Mucosa of descending colon (tissue), 3 donors: ENCODE data around the gene PTH1R. TPM values are rescaled to one million over a fixed set of nuclear protein-coding genes. Genes with fewer than 3 reads are reported as not detected.

Experiments
- ATAC-seq: fragments of 200-7000 bp; cut with Tn5 transposase; one replicate; pipeline ENCODE4 v1.9.1; 2020; ENCODE audit warnings: mild to moderate bottlenecking, moderate library complexity
- DNase-seq, 3 donors: peaks; one replicate each; pipeline ENCODE4 v3.0.0-alpha.2; 2020
- H3K36me3 ChIP-seq: fragments of 200-600 bp; one replicate; pipeline ENCODE4 v1.8.0; 2021; ENCODE audit warnings: low read depth, mild to moderate bottlenecking
- H3K4me1 ChIP-seq: fragments of 200-600 bp; one replicate; pipeline ENCODE4 v1.8.0; 2021; ENCODE audit warnings: low read depth, mild to moderate bottlenecking
- H3K4me3 ChIP-seq: fragments of 200-600 bp; one replicate; pipeline ENCODE4 v1.8.0; 2021; ENCODE audit warnings: mild to moderate bottlenecking
- H3K9me3 ChIP-seq: fragments of 200-600 bp; one replicate; pipeline ENCODE4 v1.8.0; 2021; ENCODE audit warnings: mild to moderate bottlenecking
- intact Hi-C, 2 donors: fragments of 100-400 bp; cut with DNase I in 1 of 2; cut with micrococcal nuclease in 1 of 2; formaldehyde crosslinking; loops; one replicate each; pipeline versions ENCODE4 v1.11.0 to v1.11.1; 2022; cut with DNase I, micrococcal nuclease
- total RNA-seq, 3 donors: library from RNA; stranded (reverse); fragmentation: NEBNext Ultra II Directional in 2 of 3; extraction: Animal tissue kit (Norgen Biotek cat#: 25700) in 2 of 3; gene quantifications; one replicate each; pipeline versions ENCODE4 v1.2.1 to v1.2.4, GENCODE V29; 2021 to 2023
- TF ChIP-seq, protein P1 (sequence below): fragments of 200-600 bp; IDR thresholded peaks from one replicate; pipeline ENCODE4 v1.8.0; 2022; ENCODE audit warnings: antibody characterized with exemption, mild to moderate bottlenecking
- donor health status: DM: no; HTN: no; CAD: no; lungs with moderate emphysema.
- donor health status: DM: no; HTN: no; CAD: no.
- donor health status: DM: no; HTN: yes; CAD: no.

Gene PTH1R
- total RNA-seq, 3 donors from 2014 or later, result 0.87 to 4.6 (median 1.9) TPM

DNA sequence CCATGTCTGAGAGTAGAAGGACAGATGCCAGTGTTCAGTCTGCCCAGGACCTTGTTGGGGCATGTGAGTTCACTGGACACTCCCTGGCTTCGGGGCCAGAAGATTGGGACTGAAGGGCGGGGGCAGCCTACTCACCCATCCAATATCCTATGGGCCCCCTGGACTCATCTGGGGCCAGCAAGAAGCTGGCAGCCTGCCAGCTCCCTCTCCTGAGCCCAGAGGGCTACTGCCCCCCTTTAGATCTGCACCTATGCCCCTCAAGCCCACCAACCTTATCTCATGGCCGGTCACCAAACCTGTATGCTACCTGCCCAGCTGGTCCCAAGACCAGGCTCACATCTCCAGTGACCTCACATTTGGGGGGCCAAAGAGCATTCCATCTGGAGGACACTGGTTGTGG lies 8.1 kb downstream of the PTH1R start:
- TF ChIP-seq, protein P1, sequence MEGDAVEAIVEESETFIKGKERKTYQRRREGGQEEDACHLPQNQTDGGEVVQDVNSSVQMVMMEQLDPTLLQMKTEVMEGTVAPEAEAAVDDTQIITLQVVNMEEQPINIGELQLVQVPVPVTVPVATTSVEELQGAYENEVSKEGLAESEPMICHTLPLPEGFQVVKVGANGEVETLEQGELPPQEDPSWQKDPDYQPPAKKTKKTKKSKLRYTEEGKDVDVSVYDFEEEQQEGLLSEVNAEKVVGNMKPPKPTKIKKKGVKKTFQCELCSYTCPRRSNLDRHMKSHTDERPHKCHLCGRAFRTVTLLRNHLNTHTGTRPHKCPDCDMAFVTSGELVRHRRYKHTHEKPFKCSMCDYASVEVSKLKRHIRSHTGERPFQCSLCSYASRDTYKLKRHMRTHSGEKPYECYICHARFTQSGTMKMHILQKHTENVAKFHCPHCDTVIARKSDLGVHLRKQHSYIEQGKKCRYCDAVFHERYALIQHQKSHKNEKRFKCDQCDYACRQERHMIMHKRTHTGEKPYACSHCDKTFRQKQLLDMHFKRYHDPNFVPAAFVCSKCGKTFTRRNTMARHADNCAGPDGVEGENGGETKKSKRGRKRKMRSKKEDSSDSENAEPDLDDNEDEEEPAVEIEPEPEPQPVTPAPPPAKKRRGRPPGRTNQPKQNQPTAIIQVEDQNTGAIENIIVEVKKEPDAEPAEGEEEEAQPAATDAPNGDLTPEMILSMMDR, result no peak
- intact Hi-C loops, result no loop called here
- Histone ChIP-seq H3K4me3 (no peak overlapping the region), H3K9me3 (no peaks in the 10 kb centered on the region), H3K4me1 (peaks cover 5% of the 10 kb centered on the region), H3K36me3 (no peaks in the 10 kb centered on the region)
- ATAC-seq, result no peak
- DNase-seq, result no peak

DNA sequence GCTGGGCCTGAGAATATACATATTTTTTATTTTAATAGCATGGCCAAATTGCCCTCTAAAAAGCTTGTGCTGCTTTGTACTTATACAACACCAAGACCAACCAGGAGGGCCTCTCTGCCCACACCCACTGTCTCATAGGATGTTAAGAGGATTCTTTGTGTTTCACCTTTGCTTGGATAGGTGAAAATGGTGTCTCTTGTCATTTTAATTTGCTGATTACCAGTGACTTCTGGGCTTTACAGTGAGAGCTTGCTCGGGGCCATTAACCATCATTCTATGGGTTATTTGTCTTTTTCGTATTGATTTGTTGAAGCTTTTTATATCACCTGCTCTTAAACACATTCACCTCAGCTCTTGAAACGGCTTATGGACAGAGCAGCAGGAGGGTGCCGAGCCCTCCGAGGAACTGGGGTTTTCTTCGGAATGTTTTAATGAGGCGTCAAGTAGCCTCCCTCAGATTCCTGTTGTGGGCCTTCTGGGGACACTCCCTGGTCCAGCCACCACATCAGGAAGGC lies 10.5 kb downstream of the PTH1R start:
- intact Hi-C loops, result no loop called here
- H3K9me3 ChIP-seq, result no peaks in the 10 kb centered on the region
- no peaks in the 10 kb centered on the region for H3K36me3 ChIP-seq
- H3K4me1 ChIP-seq, result peaks cover 7% of the 10 kb centered on the region
- H3K4me3 ChIP-seq, result no peak overlapping the region
- TF ChIP-seq, protein P1, result no peak
- no peak for ATAC-seq
- DNase-seq, result no peak

DNA sequence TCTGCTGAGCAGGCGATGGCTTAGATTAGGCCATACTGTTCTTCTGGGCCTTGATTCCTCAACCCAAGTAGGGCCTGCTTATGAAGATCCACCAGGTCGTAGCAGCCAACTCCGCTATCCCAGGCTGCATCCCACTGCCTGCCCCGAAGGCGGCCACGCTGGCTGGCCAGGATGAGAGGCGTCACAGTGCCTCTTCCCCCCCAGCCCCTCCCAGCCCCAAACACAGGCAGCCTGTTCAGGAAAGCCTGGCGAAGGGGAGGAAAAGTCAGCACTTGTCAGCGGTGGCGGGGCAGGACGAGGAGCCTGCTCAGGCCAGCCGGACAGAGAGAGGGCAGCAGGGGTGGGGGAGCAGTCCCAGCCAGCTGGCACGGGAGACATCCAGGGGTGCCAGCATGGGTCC lies 11.2 kb downstream of the PTH1R start:
- intact Hi-C loops, result no loop called here
- Histone ChIP-seq H3K4me3 (no peak overlapping the region), H3K9me3 (no peaks in the 10 kb centered on the region), H3K36me3 (no peaks in the 10 kb centered on the region), H3K4me1 (peaks cover 7% of the 10 kb centered on the region)
- no peak for ATAC-seq
- no peak for DNase-seq
- TF ChIP-seq, protein P1, result no peak

DNA sequence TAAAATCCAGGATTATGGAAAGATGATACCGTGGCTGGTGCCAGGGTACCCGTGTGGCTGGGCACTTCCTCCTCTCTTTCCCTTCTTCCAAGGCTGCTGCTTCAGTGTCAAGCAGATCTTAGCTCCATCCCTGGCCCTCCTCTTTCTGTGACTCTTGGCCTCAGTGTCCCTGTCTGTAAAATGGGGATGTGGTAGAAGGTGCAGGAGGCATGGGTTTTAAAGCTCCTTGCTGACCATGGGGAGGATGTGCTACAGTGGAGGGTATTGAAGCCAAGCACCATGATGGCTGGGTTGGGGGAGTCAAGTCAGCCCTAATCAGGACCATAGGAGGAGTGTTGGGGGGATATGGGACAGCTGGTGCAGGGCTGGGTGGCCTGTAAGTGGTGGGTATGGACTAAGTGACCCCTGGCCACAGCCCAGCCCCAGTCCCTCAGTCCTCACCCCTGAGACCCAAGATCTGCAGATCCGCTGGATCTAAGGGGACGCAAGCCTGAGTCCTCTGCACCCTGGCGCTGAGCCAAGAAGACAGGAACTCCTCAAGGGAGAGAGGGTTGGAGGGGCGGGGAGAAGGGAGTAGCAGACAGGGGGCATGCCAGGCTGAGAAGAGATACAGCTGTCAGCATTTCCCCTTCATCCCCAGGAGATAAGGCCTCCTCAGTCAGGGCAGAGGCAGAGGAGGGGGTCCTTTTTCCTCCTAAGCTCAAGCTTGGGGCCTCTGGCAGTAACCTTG lies 12.0 kb downstream of the PTH1R start:
- no peaks in the 10 kb centered on the region for H3K36me3 ChIP-seq
- no peak overlapping the region for H3K4me3 ChIP-seq
- ATAC-seq, result no peak
- TF ChIP-seq, protein P1, result no peak
- intact Hi-C loops, result loop anchor here in 1 of 2 donors (10.0 kb wide), 1 partner anchor 185 kb away; the partner anchor contains the start of gene TMIE
- no peak for DNase-seq
- no peaks in the 10 kb centered on the region for H3K9me3 ChIP-seq
- peaks cover 7% of the 10 kb centered on the region for H3K4me1 ChIP-seq

DNA sequence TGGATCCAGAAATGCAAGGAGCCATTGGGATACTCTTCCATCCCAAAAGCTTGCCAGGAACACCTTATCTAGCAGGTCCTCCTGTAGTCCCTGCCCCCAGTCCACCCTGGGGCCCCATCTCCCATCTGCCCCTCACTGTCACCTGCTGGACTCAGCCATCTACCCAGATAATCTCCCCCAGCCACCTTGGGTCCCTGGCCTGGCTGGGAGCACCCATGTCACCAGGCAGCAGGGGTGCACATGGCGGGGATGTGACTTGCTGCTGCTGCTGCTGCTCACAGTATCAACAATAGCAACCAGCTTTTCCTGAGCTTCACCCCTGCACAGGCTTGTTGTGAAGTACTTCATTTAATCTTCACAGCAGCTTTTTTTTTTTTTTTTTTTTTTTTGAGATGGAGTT lies 12.6 kb downstream of the PTH1R start:
- no peaks in the 10 kb centered on the region for H3K36me3 ChIP-seq
- H3K4me1 ChIP-seq, result peaks cover 7% of the 10 kb centered on the region
- no peak for ATAC-seq
- intact Hi-C loops, result loop anchor here in 1 of 2 donors (10.0 kb wide), 1 partner anchor 185 kb away; the partner anchor contains the start of gene TMIE
- no peak for DNase-seq
- H3K4me3 ChIP-seq, result no peak overlapping the region
- TF ChIP-seq, protein P1, result no peak
- no peaks in the 10 kb centered on the region for H3K9me3 ChIP-seq
